BLaER1 treated with 17β-estradiol and CSF1 and Interleukin-3, amounts not matched to agents 10 nM and 100 nM (cell line): Measurements from ENCODE around the gene TRIM14.
A peak's percentile ranks its signal among the peaks of the same experiment; 100 is the strongest.
"Not testable (repeated sequence)": the region's sequence is repeated elsewhere in the genome, so short reads cannot be mapped to it uniquely, and the experiment has no call there.

Source experiments
- H3K27ac ChIP-seq, 11 experiments: shearing (Covaris generic); formaldehyde crosslinking; 2 replicates each; pipeline ENCODE4 v1.8.1; 2022
- H3K27me3 ChIP-seq, 11 experiments: shearing (Covaris generic); formaldehyde crosslinking; 2 replicates each; pipeline ENCODE4 v1.8.1; 2022
- H3K36me3 ChIP-seq, 11 experiments: shearing (Covaris generic); formaldehyde crosslinking; 2 replicates each; pipeline ENCODE4 v1.8.1; 2022
- H3K4me1 ChIP-seq, 10 experiments: shearing (Covaris generic); formaldehyde crosslinking; 2 replicates each; pipeline ENCODE4 v1.8.1; 2022
- H3K4me2 ChIP-seq, 11 experiments: shearing (Covaris generic); formaldehyde crosslinking; 2 replicates each; pipeline ENCODE4 v1.8.1; 2022
- H3K4me3 ChIP-seq, 10 experiments: shearing (Covaris generic); formaldehyde crosslinking; 2 replicates each; pipeline ENCODE4 v1.8.1; 2022
- H3K9ac ChIP-seq, 11 experiments: shearing (Covaris generic); formaldehyde crosslinking; 2 replicates each; pipeline ENCODE4 v1.8.1; 2022
- H3K9me3 ChIP-seq, 11 experiments: shearing (Covaris generic); formaldehyde crosslinking; replicated peaks in 1 of 11; 2 replicates each; pipeline ENCODE4 v1.8.1; 2022
- H4K20me1 ChIP-seq, 11 experiments: shearing (Covaris generic); formaldehyde crosslinking; 2 replicates each; pipeline ENCODE4 v1.8.1; 2022
- Cebpa-rat ChIP-seq, 11 experiments: shearing (Covaris generic); IDR thresholded peaks; 2 replicates each; pipeline ENCODE4 v1.8.1; 2022

The TRIM14 gene

GRCh38 chr9:98095401-98095800 lies 23.6 kb downstream of the TRIM14 start:
- TF ChIP-seq Cebpa-rat (IDR thresholded peaks at IDR 0.05), result no peak
- H4K20me1 ChIP-seq, result peaks cover 0 to 16% (median 0%) of the 10 kb centered on the region in 11 experiments; a peak in 3 of 22 replicates
- peaks cover 37 to 91% (median 66%) of the 10 kb centered on the region in 11 experiments for H3K36me3 ChIP-seq
- H3K9ac ChIP-seq, result no peak overlapping the region
- H3K9me3 ChIP-seq, result no peaks in the 10 kb centered on the region
- H3K4me1 ChIP-seq, result peaks cover 8 to 30% (median 20%) of the 10 kb centered on the region in 10 experiments
- H3K27ac ChIP-seq, result no peak overlapping the region
- H3K4me3 ChIP-seq, result no peak overlapping the region
- H3K27me3 ChIP-seq, result no peaks in the 10 kb centered on the region
- no peak overlapping the region for H3K4me2 ChIP-seq

GRCh38 chr9:98094851-98095250 lies 24.2 kb downstream of the TRIM14 start:
- Histone ChIP-seq H3K27ac (no peak overlapping the region), H3K4me3 (no peak overlapping the region), H3K36me3 (peaks cover 37 to 95% (median 66%) of the 10 kb centered on the region in 11 experiments), H3K9ac (no peak overlapping the region), H4K20me1 (peaks cover 0 to 16% (median 0%) of the 10 kb centered on the region in 11 experiments; a peak in 3 of 22 replicates), H3K27me3 (no peaks in the 10 kb centered on the region), H3K4me2 (no peak overlapping the region), H3K4me1 (peaks cover 3 to 25% (median 14%) of the 10 kb centered on the region in 10 experiments), H3K9me3 (no peaks in the 10 kb centered on the region)
- no peak for TF ChIP-seq Cebpa-rat (IDR thresholded peaks at IDR 0.05)

- no peak for TF ChIP-seq Cebpa-rat (IDR thresholded peaks at IDR 0.05)
- Histone ChIP-seq H3K9ac (no peak overlapping the region), H3K4me1 (peaks cover 0 to 19% (median 9%) of the 10 kb centered on the region in 10 experiments; a peak in 14 of 20 replicates), H3K27ac (no peak overlapping the region), H3K27me3 (no peaks in the 10 kb centered on the region), H3K4me2 (no peak overlapping the region), H3K36me3 (peaks cover 37 to 94% (median 61%) of the 10 kb centered on the region in 11 experiments), H3K9me3 (no peaks in the 10 kb centered on the region), H4K20me1 (peaks cover 0 to 16% (median 0%) of the 10 kb centered on the region in 11 experiments; a peak in 3 of 22 replicates), H3K4me3 (no peak overlapping the region)
Measured at GRCh38 chr9:98094316-98094715, 24.7 kb downstream of the TRIM14 start.

GRCh38 chr9:98092613-98092931 lies 26.4 kb downstream of the TRIM14 start:
- H3K9me3 ChIP-seq, result peaks cover 0 to 5% (median 0%) of the 10 kb centered on the region in 11 experiments; a peak in 4 of 22 replicates

GRCh38 chr9:98091735-98092612 lies 27.0 kb downstream of the TRIM14 start:
- Histone ChIP-seq H4K20me1 (peaks cover 0 to 26% (median 0%) of the 10 kb centered on the region in 11 experiments; a peak in 3 of 22 replicates), H3K4me1 (peaks cover 0 to 8% (median 0%) of the 10 kb centered on the region in 10 experiments; a peak in 4 of 20 replicates), H3K9me3 (peaks cover 0 to 8% (median 0%) of the 10 kb centered on the region in 11 experiments; a peak in 4 of 22 replicates), H3K9ac (no peak overlapping the region), H3K4me2 (no peak overlapping the region), H3K36me3 (peaks cover 22 to 90% (median 48%) of the 10 kb centered on the region in 11 experiments), H3K4me3 (no peak overlapping the region), H3K27me3 (no peaks in the 10 kb centered on the region), H3K27ac (no peak overlapping the region)
- no peak for TF ChIP-seq Cebpa-rat (IDR thresholded peaks at IDR 0.05)

More at GRCh38 chr9:98092613-98092931, 26.4 kb downstream of the TRIM14 start:
- H3K4me1 ChIP-seq, result peaks cover 0 to 6% (median under 1%) of the 10 kb centered on the region in 10 experiments; a peak in 7 of 20 replicates
- H3K4me3 ChIP-seq, result no peak overlapping the region
- TF ChIP-seq Cebpa-rat (IDR thresholded peaks at IDR 0.05), result no peak
- peaks cover 0 to 20% (median 0%) of the 10 kb centered on the region in 11 experiments; a peak in 3 of 22 replicates for H4K20me1 ChIP-seq
- no peak overlapping the region for H3K9ac ChIP-seq
- peaks cover 26 to 90% (median 48%) of the 10 kb centered on the region in 11 experiments for H3K36me3 ChIP-seq
- no peak overlapping the region for H3K4me2 ChIP-seq
- H3K27ac ChIP-seq, result no peak overlapping the region
- H3K27me3 ChIP-seq, result no peaks in the 10 kb centered on the region

GRCh38 chr9:98090674-98091073 lies 28.3 kb downstream of the TRIM14 start:
- peaks cover 0 to 20% (median 10%) of the 10 kb centered on the region in 10 experiments; a peak in 16 of 20 replicates for H3K4me1 ChIP-seq
- H3K9ac ChIP-seq, H3K4me3 ChIP-seq, H3K27me3 ChIP-seq, H3K27ac ChIP-seq, H3K9me3 ChIP-seq, H3K4me2 ChIP-seq: not testable (repeated sequence)
- H3K36me3 ChIP-seq, result peaks cover 15 to 90% (median 40%) of the 10 kb centered on the region in 11 experiments
- H4K20me1 ChIP-seq, result peaks cover 0 to 34% (median 0%) of the 10 kb centered on the region in 11 experiments; a peak in 4 of 22 replicates

GRCh38 chr9:98087420-98088354 lies 31.3 kb downstream of the TRIM14 start:
- no peaks in the 10 kb centered on the region for H3K27me3 ChIP-seq
- H3K9ac ChIP-seq, result no peak overlapping the region
- H3K4me3 ChIP-seq, result no peak overlapping the region
- no peak overlapping the region for H3K27ac ChIP-seq
- peaks cover 0 to 8% (median 0%) of the 10 kb centered on the region in 11 experiments; a peak in 4 of 22 replicates for H3K9me3 ChIP-seq
- H4K20me1 ChIP-seq, result peaks cover 0 to 42% (median 0%) of the 10 kb centered on the region in 11 experiments; a peak in 4 of 22 replicates
- peak overlapping the region in 4 of 11 experiments; percentile 13 to 29 (median 18); a peak in 5 of 22 replicates for H3K4me2 ChIP-seq
- peaks cover 27 to 88% (median 41%) of the 10 kb centered on the region in 11 experiments for H3K36me3 ChIP-seq
- peaks cover 11 to 27% (median 17%) of the 10 kb centered on the region in 10 experiments for H3K4me1 ChIP-seq
- no peak for TF ChIP-seq Cebpa-rat (IDR thresholded peaks at IDR 0.05)

- TF ChIP-seq Cebpa-rat (IDR thresholded peaks at IDR 0.05), result no peak
- H3K36me3 ChIP-seq, result peaks cover 39 to 89% (median 53%) of the 10 kb centered on the region in 11 experiments
- H3K27me3 ChIP-seq, result no peaks in the 10 kb centered on the region
- peak overlapping the region in 1 of 11 experiments; percentile 21; a peak in 1 of 22 replicates for H3K9ac ChIP-seq
- H4K20me1 ChIP-seq, result peaks cover 0 to 48% (median 0%) of the 10 kb centered on the region in 11 experiments; a peak in 4 of 22 replicates
- peaks cover 0 to 8% (median 0%) of the 10 kb centered on the region in 11 experiments; a peak in 4 of 22 replicates for H3K9me3 ChIP-seq
- peak overlapping the region in 8 of 11 experiments; percentile 4 to 66 (median 46); a peak in 12 of 22 replicates for H3K4me2 ChIP-seq
- no peak overlapping the region for H3K4me3 ChIP-seq
- peaks cover 15 to 28% (median 21%) of the 10 kb centered on the region in 10 experiments for H3K4me1 ChIP-seq
- H3K27ac ChIP-seq, result no peak overlapping the region; a peak in 1 of 22 replicates
Measured at GRCh38 chr9:98086461-98086860, 32.6 kb downstream of the TRIM14 start.
